Hepatocyte (in vitro differentiated cells): Measurements from ENCODE around the gene DIABLO.

Source experiments
- CTCF ChIP-seq: fragments of 200-600 bp; sonication (generic); IDR thresholded peaks from 2 replicates; pipeline ENCODE4 v1.5.1; 2016; ENCODE audit warnings: antibody characterized with exemption, mild to moderate bottlenecking; ENCODE audit not compliant: poor library complexity
- EZH2 ChIP-seq: fragments of 200-600 bp; sonication (generic); IDR thresholded peaks from 2 replicates; pipeline ENCODE4 v1.6.1; 2016; ENCODE audit warnings: antibody characterized with exemption, mild to moderate bottlenecking, borderline replicate concordance

- TF ChIP-seq CTCF (no peak), EZH2 (no peak)
These were observed 42.3 kb downstream of the DIABLO start for GRCh38 chr12:122183588-122183940.
